DND-41 (cell line): ENCODE data around the gene MAP2K5.

ENCODE experiments used
- EZH2 ChIP-seq: IDR thresholded peaks from 3 replicates; pipeline ENCODE4 v1.6.1; 2012; ENCODE audit warnings: borderline replicate concordance, low read depth, mild to moderate bottlenecking, moderate library complexity, low read length, inconsistent platforms; ENCODE audit not compliant: severe bottlenecking
- TF ChIP-seq, protein P1 (sequence below): IDR thresholded peaks from 2 replicates; pipeline ENCODE4 v1.5.1; 2012; ENCODE audit warnings: borderline replicate concordance, low read length, moderate library complexity, mild to moderate bottlenecking; ENCODE audit not compliant: poor library complexity, severe bottlenecking; ENCODE audit errors: extremely low read depth

DNA sequence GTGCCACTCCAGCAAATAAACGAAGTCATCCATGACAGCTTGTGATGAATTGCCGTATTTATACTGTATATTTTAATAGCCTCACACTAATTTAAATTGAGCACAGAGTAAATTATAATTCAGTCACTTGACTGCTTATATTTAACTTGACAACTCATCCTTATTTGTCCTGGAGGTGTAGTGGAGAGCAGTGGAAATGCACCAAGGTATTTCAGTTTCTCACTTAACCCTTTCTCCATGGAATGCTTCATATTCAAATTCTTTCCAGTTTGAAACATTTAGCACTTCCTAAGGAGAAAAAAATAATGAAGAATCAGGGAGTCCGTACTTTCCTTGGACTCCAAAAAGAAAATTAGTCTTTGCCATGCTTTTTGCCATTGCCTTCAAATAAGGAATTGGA, 99.0 kb downstream of the MAP2K5 start:
- TF ChIP-seq EZH2 = no peak
- TF ChIP-seq, protein P1, sequence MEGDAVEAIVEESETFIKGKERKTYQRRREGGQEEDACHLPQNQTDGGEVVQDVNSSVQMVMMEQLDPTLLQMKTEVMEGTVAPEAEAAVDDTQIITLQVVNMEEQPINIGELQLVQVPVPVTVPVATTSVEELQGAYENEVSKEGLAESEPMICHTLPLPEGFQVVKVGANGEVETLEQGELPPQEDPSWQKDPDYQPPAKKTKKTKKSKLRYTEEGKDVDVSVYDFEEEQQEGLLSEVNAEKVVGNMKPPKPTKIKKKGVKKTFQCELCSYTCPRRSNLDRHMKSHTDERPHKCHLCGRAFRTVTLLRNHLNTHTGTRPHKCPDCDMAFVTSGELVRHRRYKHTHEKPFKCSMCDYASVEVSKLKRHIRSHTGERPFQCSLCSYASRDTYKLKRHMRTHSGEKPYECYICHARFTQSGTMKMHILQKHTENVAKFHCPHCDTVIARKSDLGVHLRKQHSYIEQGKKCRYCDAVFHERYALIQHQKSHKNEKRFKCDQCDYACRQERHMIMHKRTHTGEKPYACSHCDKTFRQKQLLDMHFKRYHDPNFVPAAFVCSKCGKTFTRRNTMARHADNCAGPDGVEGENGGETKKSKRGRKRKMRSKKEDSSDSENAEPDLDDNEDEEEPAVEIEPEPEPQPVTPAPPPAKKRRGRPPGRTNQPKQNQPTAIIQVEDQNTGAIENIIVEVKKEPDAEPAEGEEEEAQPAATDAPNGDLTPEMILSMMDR = no peak
